ENCODE measurements around the gene FARP1. TPM values are rescaled to one million over a fixed set of nuclear protein-coding genes. Genes with fewer than 3 reads are reported as not detected.

The FARP1 gene
- total and polyA plus RNA-seq, 2 of the 8 experiments (the other 6 are each of a cell fraction or from before 2014, with no cell fraction given) = 24.7 to 104 TPM

DNA sequence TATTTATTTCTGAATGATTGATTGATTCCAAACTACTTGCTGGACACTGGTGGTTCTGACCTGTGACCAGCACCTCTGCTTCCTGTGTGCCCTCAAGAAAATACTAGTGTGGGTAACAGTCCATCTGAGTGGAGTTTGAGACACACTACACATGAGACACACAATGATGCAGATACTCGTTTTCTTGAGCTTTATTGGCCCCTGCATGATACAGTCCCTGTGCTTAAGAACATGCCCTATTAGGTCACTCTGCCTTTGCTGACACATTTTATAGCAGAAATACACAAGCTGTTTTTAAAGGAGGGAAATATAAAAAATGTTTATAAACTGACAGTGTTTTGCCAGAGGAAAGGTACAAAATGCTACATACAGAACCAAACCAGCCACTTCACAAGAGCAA, 307.1 kb downstream of the FARP1 start (continued):
- TF ChIP-seq CBX5 (IDR thresholded peaks at IDR 0.05; ENCODE audit: low read depth, low read length) (no peak), TCF12 (IDR thresholded peaks at IDR 0.05; ENCODE audit: low read depth, low read length) (no peak)

Data from H1 (cell line).